H1 (cell line): ENCODE results near the gene ZNF284. TPM values are rescaled to one million over a fixed set of nuclear protein-coding genes. Genes with fewer than 3 reads are reported as not detected.

Source experiments
- CREB1 ChIP-seq: IDR thresholded peaks from 2 replicates; pipeline ENCODE4 v1.6.1; 2012; ENCODE audit warnings: inconsistent platforms
- PHF8 ChIP-seq: fragments of 200-600 bp; sonication (generic); conservative IDR thresholded peaks from 2 replicates; pipeline ENCODE4 v1.7.1; 2012; ENCODE audit warnings: low read depth, mild to moderate bottlenecking, inconsistent platforms, low read length, moderate library complexity
- SIX5 ChIP-seq: IDR thresholded peaks from 2 replicates; pipeline ENCODE4 v1.6.1; 2011; ENCODE audit warnings: mild to moderate bottlenecking, low read depth, low read length
- TAF1 ChIP-seq: IDR thresholded peaks from 2 replicates; pipeline ENCODE4 v1.6.1; 2011; ENCODE audit warnings: mild to moderate bottlenecking, low read depth, low read length
- TBP ChIP-seq: IDR thresholded peaks from 2 replicates; pipeline ENCODE4 v1.6.1; 2011; ENCODE audit warnings: low read depth, low read length, improper control_type of control experiment
- TCF12 ChIP-seq: IDR thresholded peaks from 2 replicates; pipeline ENCODE4 v1.6.1; 2011; ENCODE audit warnings: low read depth, mild to moderate bottlenecking, low read length
- polyA plus RNA-seq, 7 experiments: library from polyadenylated mRNA; depleted of rRNA in 3 of 7; stranded (reverse) in 5 of 7; unstranded in 2 of 7; fragments of >200 nt in 5 of 7; fragments of 200-250 nt in 2 of 7; gene quantifications; 1 replicate in 5 of 7; 2 replicates in 1 of 7; 4 replicates in 1 of 7; pipeline versions ENCODE4 v1.2.1 to v1.2.3, GENCODE V29; 2011 to 2013; ENCODE audit warnings: missing spikeins in 2 of 7, mixed read lengths in 2 of 7
- total RNA-seq: library from RNA; stranded (reverse); fragmentation: NEBNext Ultra II Directional; extraction: Animal tissue kit (Norgen Biotek cat#: 25700); gene quantifications from 2 replicates; pipeline ENCODE4 v1.2.1, GENCODE V29; 2021
- TF ChIP-seq, protein P1 (sequence below): IDR thresholded peaks from 2 replicates; pipeline ENCODE4 v1.6.1; 2012; ENCODE audit warnings: inconsistent platforms

Gene ZNF284
- total and polyA plus RNA-seq, 2 of the 8 experiments (the other 6 are each of a cell fraction or from before 2014, with no cell fraction given), result 1.1 to 3.4 TPM

GRCh38 chr19:44071824-44072542 lies at the start of gene ZNF284 (continued):
- TF ChIP-seq PHF8 (peak; percentile 35), SIX5 (peak; percentile 87), CREB1 (peak; percentile 74), TCF12 (no peak), TBP (0 out of 2 replicates have a peak, but pooled peaks have one; percentile 27), TAF1 (peak; percentile 70; the same call in 1 of the 2 replicates)
- TF ChIP-seq, protein P1, sequence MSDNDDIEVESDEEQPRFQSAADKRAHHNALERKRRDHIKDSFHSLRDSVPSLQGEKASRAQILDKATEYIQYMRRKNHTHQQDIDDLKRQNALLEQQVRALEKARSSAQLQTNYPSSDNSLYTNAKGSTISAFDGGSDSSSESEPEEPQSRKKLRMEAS, result peak; percentile 84
